HepG2 (cell line): ENCODE measurements around the gene HNRNPM. TPM values are rescaled to one million over a fixed set of nuclear protein-coding genes. Genes with fewer than 3 reads are reported as not detected.

Experiments
- CAMTA2 ChIP-seq: sonication (generic); formaldehyde crosslinking; IDR thresholded peaks from 2 replicates; pipeline ENCODE4 v1.4.0; 2020; ENCODE audit warnings: mild to moderate bottlenecking, missing genetic modification reagents, borderline replicate concordance
- CEBPB ChIP-seq: IDR thresholded peaks from 2 replicates; pipeline ENCODE4 v1.6.1; 2011; ENCODE audit warnings: low read depth, low read length, improper control_type of control experiment, borderline replicate concordance
- FUBP1 ChIP-seq: sonication (generic); formaldehyde crosslinking; IDR thresholded peaks from 2 replicates; pipeline ENCODE4 v1.5.1; 2020; ENCODE audit warnings: missing genetic modification reagents, mild to moderate bottlenecking, borderline replicate concordance
- GTF2F1 ChIP-seq: fragments of 150-350 bp; IDR thresholded peaks from 2 replicates; pipeline ENCODE4 v1.6.1; 2014; ENCODE audit warnings: low read length
- HNRNPL ChIP-seq: fragments of 200-400 bp; formaldehyde crosslinking; IDR thresholded peaks from 2 replicates; pipeline ENCODE4 v1.6.1; 2017; ENCODE audit warnings: mild to moderate bottlenecking, low read depth, low read length
- KDM1A ChIP-seq: IDR thresholded peaks from 2 replicates; pipeline ENCODE4 v1.6.1; 2016; ENCODE audit warnings: missing compliant biosample characterization
- KDM3A ChIP-seq: IDR thresholded peaks from 2 replicates; pipeline ENCODE4 v1.6.1; 2018; ENCODE audit warnings: low read depth, missing compliant biosample characterization
- MYNN ChIP-seq: sonication (generic); formaldehyde crosslinking; IDR thresholded peaks from 2 replicates; pipeline ENCODE4 v1.4.0; 2020; ENCODE audit warnings: mild to moderate bottlenecking, low read depth, missing genetic modification reagents
- MYPOP ChIP-seq: sonication (generic); formaldehyde crosslinking; IDR thresholded peaks from 2 replicates; pipeline ENCODE4 v1.8.1; 2023; ENCODE audit warnings: mild to moderate bottlenecking, moderate library complexity, missing genetic modification reagents
- NFYB ChIP-seq: sonication (generic); formaldehyde crosslinking; IDR thresholded peaks from 2 replicates; pipeline ENCODE4 v1.4.0; 2020; ENCODE audit warnings: missing genetic modification reagents
- PAXIP1 ChIP-seq: sonication (generic); formaldehyde crosslinking; conservative IDR thresholded peaks from 2 replicates; pipeline ENCODE4 v1.4.0; 2020; ENCODE audit warnings: mild to moderate bottlenecking, missing genetic modification reagents, moderate library complexity
- PHF20 ChIP-seq: sonication (generic); formaldehyde crosslinking; IDR thresholded peaks from 2 replicates; pipeline ENCODE4 v1.5.0; 2020; ENCODE audit warnings: mild to moderate bottlenecking, missing genetic modification reagents
- SMARCC2 ChIP-seq: fragments of 450-650 bp; IDR thresholded peaks from 2 replicates; pipeline ENCODE4 v1.6.1; 2017; ENCODE audit warnings: antibody characterized with exemption, mild to moderate bottlenecking
- SNAI1 ChIP-seq: sonication (generic); formaldehyde crosslinking; IDR thresholded peaks from 2 replicates; pipeline ENCODE4 v1.5.0; 2020; ENCODE audit warnings: mild to moderate bottlenecking, missing genetic modification reagents, borderline replicate concordance
- SOX6 ChIP-seq, 2 experiments: fragments of 450-650 bp in 1 of 2; sonication (generic) in 1 of 2; formaldehyde crosslinking in 1 of 2; IDR thresholded peaks; 2 replicates each; pipeline versions ENCODE4 v1.4.0 to v1.6.1; 2017 to 2020; ENCODE audit warnings: antibody characterized with exemption in 1 of 2, mild to moderate bottlenecking in 1 of 2, missing genetic modification reagents in 1 of 2
- SRF ChIP-seq: IDR thresholded peaks from 2 replicates; pipeline ENCODE4 v1.6.1; 2011; ENCODE audit warnings: mild to moderate bottlenecking, low read depth, low read length, moderate library complexity
- XRCC5 ChIP-seq: fragments of 200-400 bp; formaldehyde crosslinking; optimal IDR thresholded peaks from 2 replicates; pipeline ENCODE3; 2017; ENCODE audit warnings: mild to moderate bottlenecking, low read length
- ZBTB21 ChIP-seq: sonication (generic); formaldehyde crosslinking; IDR thresholded peaks from 2 replicates; pipeline ENCODE4 v1.4.0; 2020; ENCODE audit warnings: missing genetic modification reagents
- ZNF264 ChIP-seq: sonication (generic); formaldehyde crosslinking; IDR thresholded peaks from 2 replicates; pipeline ENCODE4 v1.4.0; 2020; ENCODE audit warnings: missing genetic modification reagents
- ZNF589 ChIP-seq: sonication (generic); formaldehyde crosslinking; conservative IDR thresholded peaks from 2 replicates; pipeline ENCODE4 v1.8.0; 2022; ENCODE audit warnings: mild to moderate bottlenecking, moderate library complexity, missing genetic modification reagents
- ZNF674 ChIP-seq: sonication (generic); formaldehyde crosslinking; IDR thresholded peaks from 2 replicates; pipeline ENCODE4 v1.5.0; 2020; ENCODE audit warnings: low read depth, mild to moderate bottlenecking, missing genetic modification reagents
- ZNF772 ChIP-seq: sonication (generic); formaldehyde crosslinking; IDR thresholded peaks from 2 replicates; pipeline ENCODE4 v1.5.0; 2020; ENCODE audit warnings: mild to moderate bottlenecking, missing genetic modification reagents
- ZNF776 ChIP-seq: sonication (generic); formaldehyde crosslinking; IDR thresholded peaks from 2 replicates; pipeline ENCODE4 v1.4.0; 2020; ENCODE audit warnings: mild to moderate bottlenecking, missing genetic modification reagents
- ZNF816 ChIP-seq: sonication (generic); formaldehyde crosslinking; IDR thresholded peaks from 2 replicates; pipeline ENCODE4 v1.8.0; 2022; ENCODE audit warnings: missing genetic modification reagents, mild to moderate bottlenecking, borderline replicate concordance
- ZNF850 ChIP-seq: sonication (generic); formaldehyde crosslinking; conservative IDR thresholded peaks from 2 replicates; pipeline ENCODE4 v1.9.0; 2021; ENCODE audit warnings: mild to moderate bottlenecking, missing genetic modification reagents
- ZSCAN9 ChIP-seq: IDR thresholded peaks from 2 replicates; pipeline ENCODE4 v1.6.1; 2016; ENCODE audit warnings: borderline replicate concordance
- polyA plus RNA-seq, 8 experiments: library from polyadenylated mRNA; depleted of rRNA in 3 of 8; stranded (reverse) in 7 of 8; unstranded in 1 of 8; fragments of >200 nt; fragmentation: Illumina TruSeq in 4 of 8; extraction: Trizol in 4 of 8; gene quantifications; 2 replicates each; pipeline versions ENCODE4 v1.2.1 to v1.2.3, GENCODE V29; 2011 to 2016; ENCODE audit warnings: low read depth in 4 of 8, missing spikeins in 1 of 8, mixed read lengths in 1 of 8; ENCODE audit not compliant: insufficient read depth in 1 of 8
- total RNA-seq, 5 experiments: library from RNA; depleted of rRNA; stranded (reverse); fragments of >200 nt; fragmentation: Illumina TruSeq; extraction: Trizol; gene quantifications; 2 replicates each; pipeline ENCODE4 v1.2.3, GENCODE V29; 2016; ENCODE audit warnings: low read depth in 1 of 5

The HNRNPM gene
- total and polyA plus RNA-seq, 2 of the 13 experiments (the other 11 are each of a cell fraction or from before 2014, with no cell fraction given), result 56.7 to 102 TPM

- TF ChIP-seq CAMTA2 (CRISPR knock-in tag), result no peak
- TF ChIP-seq FUBP1 (CRISPR knock-in tag), result no peak
- TF ChIP-seq ZNF589 (CRISPR knock-in tag), result no peak
- TF ChIP-seq ZNF776 (CRISPR knock-in tag), result no peak
- no peak for TF ChIP-seq ZSCAN9 (CRISPR knock-in tag)
- no peak for TF ChIP-seq ZNF674
- no peak for TF ChIP-seq SOX6 (IDR thresholded peaks at IDR 0.05)
- TF ChIP-seq SOX6 (CRISPR knock-in tag; IDR thresholded peaks at IDR 0.05), result no peak
- TF ChIP-seq PHF20 (CRISPR knock-in tag), result no peak; the same call in 1 of the 2 replicates
- TF ChIP-seq ZNF850 (CRISPR knock-in tag), result no peak
- TF ChIP-seq ZNF816 (CRISPR knock-in tag), result no peak
- TF ChIP-seq MYPOP, result no peak; the same call in 1 of the 2 replicates
- no peak for TF ChIP-seq ZNF772
- no peak for TF ChIP-seq ZNF264 (CRISPR knock-in tag)
- no peak for TF ChIP-seq PAXIP1 (CRISPR knock-in tag)
- 0 out of 2 replicates have a peak, but pooled peaks have one; percentile 29 for TF ChIP-seq SNAI1
- no peak for TF ChIP-seq CEBPB
- no peak for TF ChIP-seq NFYB
- TF ChIP-seq ZBTB21 (CRISPR knock-in tag), result no peak
- no peak for TF ChIP-seq SRF
- TF ChIP-seq GTF2F1, result no peak
- no peak for TF ChIP-seq HNRNPL
- TF ChIP-seq XRCC5, result no peak
- no peak for TF ChIP-seq MYNN
- TF ChIP-seq KDM3A (CRISPR knock-in tag), result no peak
- no peak for TF ChIP-seq KDM1A (CRISPR knock-in tag)
- no peak for TF ChIP-seq SMARCC2
Observed at GRCh38 chr19:8526345-8527091, 81.7 kb downstream of the HNRNPM start (continued).
